ENCODE results near the gene ST8SIA6.

- TF ChIP-seq CTCF (conservative IDR thresholded peaks at IDR 0.05; ENCODE audit: low read length), result no peak
- no peak for TF ChIP-seq EZH2phosphoT487 (IDR thresholded peaks at IDR 0.05; ENCODE audit: borderline replicate concordance, low read depth, low read length)
Observed at GRCh38 chr10:17438583-17438982, 15.8 kb downstream of the ST8SIA6 start.
